T-helper 1 cell treated with Interleukin-12 subunit alpha and Interleukin-12 subunit beta and Interleukin-4 antibody, amounts not matched to agents 30 μg/mL and 1 μg/mL, for 36 hours (primary cell): ENCODE measurements around the gene NDE1.

Source experiments
- H3K27ac Mint-ChIP-seq: one replicate; pipeline ENCODE4 v1.8.0; 2021; ENCODE audit warnings: mild to moderate bottlenecking, mixed read lengths
- H3K27me3 Mint-ChIP-seq: one replicate; pipeline ENCODE4 v1.8.0; 2021; ENCODE audit warnings: low read depth, mixed read lengths
- H3K36me3 Mint-ChIP-seq: one replicate; pipeline ENCODE4 v1.8.0; 2021; ENCODE audit warnings: low read depth, mixed read lengths
- H3K4me1 Mint-ChIP-seq: one replicate; pipeline ENCODE4 v1.8.0; 2021; ENCODE audit warnings: low read depth, mixed read lengths
- H3K4me3 Mint-ChIP-seq: one replicate; pipeline ENCODE4 v1.8.0; 2021; ENCODE audit warnings: mild to moderate bottlenecking, moderate library complexity, mixed read lengths
- H3K9me3 Mint-ChIP-seq: one replicate; pipeline ENCODE4 v1.8.0; 2021; ENCODE audit warnings: mixed read lengths

The NDE1 gene

GRCh38 chr16:15760129-15760528 lies 110.1 kb downstream of the NDE1 start:
- Mint-ChIP-seq H3K27ac (no peak overlapping the region), H3K4me3 (no peak overlapping the region), H3K36me3 (no peaks in the 10 kb centered on the region), H3K27me3 (peaks cover 5% of the 10 kb centered on the region), H3K9me3 (no peaks in the 10 kb centered on the region), H3K4me1 (peaks cover 2% of the 10 kb centered on the region)

- Mint-ChIP-seq H3K9me3 (no peaks in the 10 kb centered on the region), H3K4me1 (peaks cover 2% of the 10 kb centered on the region), H3K36me3 (no peaks in the 10 kb centered on the region), H3K4me3 (no peak overlapping the region), H3K27me3 (peaks cover 5% of the 10 kb centered on the region), H3K27ac (no peak overlapping the region)
Observed at GRCh38 chr16:15764112-15764511, 114.1 kb downstream of the NDE1 start.

GRCh38 chr16:15765116-15765515 lies 115.1 kb downstream of the NDE1 start:
- no peaks in the 10 kb centered on the region for H3K36me3 Mint-ChIP-seq
- H3K4me1 Mint-ChIP-seq = peaks cover 2% of the 10 kb centered on the region
- H3K4me3 Mint-ChIP-seq = no peak overlapping the region
- no peaks in the 10 kb centered on the region for H3K9me3 Mint-ChIP-seq
- H3K27me3 Mint-ChIP-seq = peaks cover 3% of the 10 kb centered on the region
- no peak overlapping the region for H3K27ac Mint-ChIP-seq

- Mint-ChIP-seq H3K9me3 (no peaks in the 10 kb centered on the region), H3K4me3 (no peak overlapping the region), H3K27me3 (no peaks in the 10 kb centered on the region), H3K27ac (peak overlapping the region; percentile 27), H3K4me1 (peaks cover 2% of the 10 kb centered on the region), H3K36me3 (no peaks in the 10 kb centered on the region)
Observed at GRCh38 chr16:15765880-15766279, 115.8 kb downstream of the NDE1 start.

- Mint-ChIP-seq H3K4me1 (peaks cover 2% of the 10 kb centered on the region), H3K9me3 (no peaks in the 10 kb centered on the region), H3K36me3 (no peaks in the 10 kb centered on the region), H3K4me3 (no peak overlapping the region), H3K27me3 (no peaks in the 10 kb centered on the region), H3K27ac (no peak overlapping the region)
Observed at GRCh38 chr16:15766918-15767317, 116.9 kb downstream of the NDE1 start.

GRCh38 chr16:15768201-15768600 lies 118.2 kb downstream of the NDE1 start:
- Mint-ChIP-seq H3K4me1 (peaks cover 2% of the 10 kb centered on the region), H3K4me3 (no peak overlapping the region), H3K27me3 (no peaks in the 10 kb centered on the region), H3K9me3 (no peaks in the 10 kb centered on the region), H3K27ac (no peak overlapping the region), H3K36me3 (no peaks in the 10 kb centered on the region)

GRCh38 chr16:15769239-15769638 lies 119.2 kb downstream of the NDE1 start:
- no peaks in the 10 kb centered on the region for H3K9me3 Mint-ChIP-seq
- H3K27me3 Mint-ChIP-seq = peaks cover 4% of the 10 kb centered on the region
- H3K4me3 Mint-ChIP-seq = no peak overlapping the region
- peaks cover 2% of the 10 kb centered on the region for H3K4me1 Mint-ChIP-seq
- H3K27ac Mint-ChIP-seq = no peak overlapping the region
- H3K36me3 Mint-ChIP-seq = no peaks in the 10 kb centered on the region

GRCh38 chr16:15770107-15770506 lies 120.1 kb downstream of the NDE1 start:
- Mint-ChIP-seq H3K9me3 (no peaks in the 10 kb centered on the region), H3K27ac (no peak overlapping the region), H3K4me3 (no peak overlapping the region), H3K27me3 (peaks cover 4% of the 10 kb centered on the region), H3K4me1 (peaks cover 2% of the 10 kb centered on the region), H3K36me3 (no peaks in the 10 kb centered on the region)

- H3K27me3 Mint-ChIP-seq = peaks cover 7% of the 10 kb centered on the region
- H3K4me1 Mint-ChIP-seq = peaks cover 2% of the 10 kb centered on the region
- no peaks in the 10 kb centered on the region for H3K9me3 Mint-ChIP-seq
- H3K27ac Mint-ChIP-seq = no peak overlapping the region
- no peak overlapping the region for H3K4me3 Mint-ChIP-seq
- no peaks in the 10 kb centered on the region for H3K36me3 Mint-ChIP-seq
Observed at GRCh38 chr16:15770512-15770911, 120.5 kb downstream of the NDE1 start.

GRCh38 chr16:15771694-15772093 lies 121.6 kb downstream of the NDE1 start:
- H3K36me3 Mint-ChIP-seq = no peaks in the 10 kb centered on the region
- no peak overlapping the region for H3K4me3 Mint-ChIP-seq
- H3K4me1 Mint-ChIP-seq = no peaks in the 10 kb centered on the region
- no peak overlapping the region for H3K27ac Mint-ChIP-seq
- no peaks in the 10 kb centered on the region for H3K9me3 Mint-ChIP-seq
- peaks cover 10% of the 10 kb centered on the region for H3K27me3 Mint-ChIP-seq

- H3K4me1 Mint-ChIP-seq = no peaks in the 10 kb centered on the region
- H3K36me3 Mint-ChIP-seq = no peaks in the 10 kb centered on the region
- H3K4me3 Mint-ChIP-seq = no peak overlapping the region
- peaks cover 10% of the 10 kb centered on the region for H3K27me3 Mint-ChIP-seq
- H3K27ac Mint-ChIP-seq = no peak overlapping the region
- H3K9me3 Mint-ChIP-seq = no peaks in the 10 kb centered on the region
Observed at GRCh38 chr16:15772579-15773293, 122.7 kb downstream of the NDE1 start.

- Mint-ChIP-seq H3K27me3 (peaks cover 10% of the 10 kb centered on the region), H3K4me3 (no peak overlapping the region)
Observed at GRCh38 chr16:15773968-15774367, 123.9 kb downstream of the NDE1 start.

GRCh38 chr16:15775209-15775608 lies 125.2 kb downstream of the NDE1 start:
- H3K4me1 Mint-ChIP-seq = no peaks in the 10 kb centered on the region
- no peaks in the 10 kb centered on the region for H3K9me3 Mint-ChIP-seq
- no peaks in the 10 kb centered on the region for H3K36me3 Mint-ChIP-seq
- no peak overlapping the region for H3K4me3 Mint-ChIP-seq
- H3K27ac Mint-ChIP-seq = no peak overlapping the region
- peaks cover 10% of the 10 kb centered on the region for H3K27me3 Mint-ChIP-seq

More at GRCh38 chr16:15773968-15774367, 123.9 kb downstream of the NDE1 start:
- Mint-ChIP-seq H3K27ac (no peak overlapping the region), H3K9me3 (no peaks in the 10 kb centered on the region), H3K4me1 (no peaks in the 10 kb centered on the region), H3K36me3 (no peaks in the 10 kb centered on the region)

- no peaks in the 10 kb centered on the region for H3K9me3 Mint-ChIP-seq
- no peaks in the 10 kb centered on the region for H3K36me3 Mint-ChIP-seq
- no peaks in the 10 kb centered on the region for H3K4me1 Mint-ChIP-seq
- no peak overlapping the region for H3K27ac Mint-ChIP-seq
- peaks cover 10% of the 10 kb centered on the region for H3K27me3 Mint-ChIP-seq
- H3K4me3 Mint-ChIP-seq = no peak overlapping the region
Observed at GRCh38 chr16:15775663-15776304, 125.7 kb downstream of the NDE1 start.
